ENCODE results near the gene SYT1. TPM values are rescaled to one million over a fixed set of nuclear protein-coding genes. Genes with fewer than 3 reads are reported as not detected.

Gene SYT1
- total and polyA plus RNA-seq, 2 donors (not counting 3 experiments of a cell fraction or from before 2014, with no cell fraction given) = 3.2 to 15.3 TPM

GRCh38 chr12:79071498-79071897 is 206.9 kb downstream of the SYT1 start:
- BruUV-seq (replicated peaks) = no TSS peak
- TF ChIP-seq MAX (IDR thresholded peaks at IDR 0.05; ENCODE audit: insufficient read depth, insufficient read length) (no peak), POLR2A (IDR thresholded peaks at IDR 0.05; ENCODE audit: low read depth, low read length) (no peak), CTCF (IDR thresholded peaks at IDR 0.05; ENCODE audit: extremely low read depth in 1 of 2, insufficient read depth in 1 of 2, low read depth in 1 of 2, low read length in 2 of 2) (no peak), MYC (IDR thresholded peaks at IDR 0.05; ENCODE audit: low read depth, low read length) (no peak), EZH2 (IDR thresholded peaks at IDR 0.05; ENCODE audit: borderline replicate concordance, low read depth, low read length, severe bottlenecking) (no peak), POLR2AphosphoS5 (IDR thresholded peaks at IDR 0.05; ENCODE audit: insufficient read depth, low read depth, low read length) (no peak), GATA2 (IDR thresholded peaks at IDR 0.05; ENCODE audit: insufficient read depth, insufficient read length, low read depth, low read length) (no peak), JUN (IDR thresholded peaks at IDR 0.05; ENCODE audit: borderline replicate concordance, insufficient read depth, insufficient read length, low read depth) (no peak), FOS (IDR thresholded peaks at IDR 0.05; ENCODE audit: borderline replicate concordance, insufficient read depth, low read length) (no peak)
- ChIA-PET POLR2A (no interaction called here), CTCF (no interaction called here)
- no peaks in the 10 kb centered on the region for H3K27me3 ChIP-seq (ENCODE audit: control insufficient read depth in 2 of 2, insufficient read depth in 2 of 2, low read length in 2 of 2)
- no peak overlapping the region for H3K4me2 ChIP-seq (ENCODE audit: insufficient read depth, low read length)
- H4K20me1 ChIP-seq (replicated peaks; ENCODE audit: control insufficient read depth, extremely low read depth, insufficient read depth, low read length) = no peaks in the 10 kb centered on the region
- dilution Hi-C loops (cut with MboI; ENCODE audit: extremely low pct_ligation_motif_present, low sequenced_read_pairs) = no loop called here
- no peak for DNase-seq (ENCODE audit: low read depth, low spot score)
- intact Hi-C loops (cut with micrococcal nuclease) = no loop called here
- H3K9ac ChIP-seq (replicated peaks; ENCODE audit: extremely low read depth, insufficient read depth, low read length) = no peak overlapping the region
- H3K79me2 ChIP-seq (ENCODE audit: control insufficient read depth, insufficient read depth, low read length) = no peaks in the 10 kb centered on the region
- no peak overlapping the region for H3K4me3 ChIP-seq (replicated peaks in 1 of 3; ENCODE audit: insufficient read depth in 1 of 3, low read depth in 1 of 3, low read length in 3 of 3)
- no peak overlapping the region for H2AFZ ChIP-seq (ENCODE audit: low read depth, low read length)
- no peaks in the 10 kb centered on the region for H3K9me1 ChIP-seq (replicated peaks; ENCODE audit: control insufficient read depth, extremely low read depth, insufficient read depth, low read length)
- no peaks in the 10 kb centered on the region for H3K4me1 ChIP-seq (ENCODE audit: control insufficient read depth, extremely low read depth, insufficient read depth, low read length)
- no peak for FAIRE-seq
- no peak overlapping the region for H3K27ac ChIP-seq (ENCODE audit: insufficient read depth, low read depth, low read length)
- no peaks in the 10 kb centered on the region for H3K9me3 ChIP-seq (replicated peaks; ENCODE audit: control insufficient read depth, insufficient read depth, low read length)
- no peaks in the 10 kb centered on the region for H3K36me3 ChIP-seq (ENCODE audit: control insufficient read depth in 2 of 2, extremely low read depth in 1 of 2, insufficient read depth in 2 of 2, low read length in 2 of 2)

Data from endothelial cell of umbilical vein (primary cell).